Measurements from ENCODE around the gene ZC3H12A. TPM values are rescaled to one million over a fixed set of nuclear protein-coding genes. Genes with fewer than 3 reads are reported as not detected.

Gene ZC3H12A
- total RNA-seq, 1 donor from 2014 or later = 3.0 TPM

DNA sequence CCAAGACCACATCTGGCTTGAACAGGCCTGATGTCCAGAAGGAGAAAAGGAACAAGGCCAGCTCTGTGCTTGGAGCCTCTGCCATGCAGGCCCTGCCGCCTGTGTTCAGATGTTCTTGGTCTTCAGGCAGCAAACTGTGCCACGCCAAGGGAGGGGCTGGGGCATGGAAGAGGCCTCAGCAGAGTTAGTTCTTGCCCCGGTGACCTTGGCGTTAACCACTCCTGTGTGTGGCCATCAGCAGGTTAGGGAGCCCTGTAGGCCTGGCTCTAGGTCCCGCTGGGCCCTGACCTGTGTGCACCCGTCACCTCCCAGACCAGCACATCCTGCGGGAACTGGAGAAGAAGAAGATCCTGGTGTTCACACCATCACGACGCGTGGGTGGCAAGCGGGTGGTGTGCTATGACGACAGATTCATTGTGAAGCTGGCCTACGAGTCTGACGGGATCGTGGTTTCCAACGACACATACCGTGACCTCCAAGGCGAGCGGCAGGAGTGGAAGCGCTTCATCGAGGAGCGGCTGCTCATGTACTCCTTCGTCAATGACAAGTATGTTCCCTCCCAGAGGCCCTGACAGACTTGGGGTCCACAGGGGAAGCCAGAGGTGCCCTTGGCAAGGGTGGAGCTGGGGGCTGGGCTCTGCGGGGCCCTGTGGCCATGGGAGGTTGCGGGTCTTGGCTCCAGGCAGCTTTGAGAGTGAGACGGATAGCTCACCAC, 7.1 kb downstream of the ZC3H12A start:
- Mint-ChIP-seq H3K4me3 (ENCODE audit: low read depth) (no peak overlapping the region), H3K9me3 (ENCODE audit: low read depth) (no peaks in the 10 kb centered on the region), H3K27ac (peak overlapping the region; percentile 56), H3K4me1 (ENCODE audit: low read depth) (peaks cover 2% of the 10 kb centered on the region), H3K27me3 (no peaks in the 10 kb centered on the region), H3K36me3 (ENCODE audit: insufficient read depth) (peaks cover 6% of the 10 kb centered on the region)
- DNase-seq (ENCODE audit: low spot score, unreplicated experiment) = no peak
- TF ChIP-seq, protein P1, sequence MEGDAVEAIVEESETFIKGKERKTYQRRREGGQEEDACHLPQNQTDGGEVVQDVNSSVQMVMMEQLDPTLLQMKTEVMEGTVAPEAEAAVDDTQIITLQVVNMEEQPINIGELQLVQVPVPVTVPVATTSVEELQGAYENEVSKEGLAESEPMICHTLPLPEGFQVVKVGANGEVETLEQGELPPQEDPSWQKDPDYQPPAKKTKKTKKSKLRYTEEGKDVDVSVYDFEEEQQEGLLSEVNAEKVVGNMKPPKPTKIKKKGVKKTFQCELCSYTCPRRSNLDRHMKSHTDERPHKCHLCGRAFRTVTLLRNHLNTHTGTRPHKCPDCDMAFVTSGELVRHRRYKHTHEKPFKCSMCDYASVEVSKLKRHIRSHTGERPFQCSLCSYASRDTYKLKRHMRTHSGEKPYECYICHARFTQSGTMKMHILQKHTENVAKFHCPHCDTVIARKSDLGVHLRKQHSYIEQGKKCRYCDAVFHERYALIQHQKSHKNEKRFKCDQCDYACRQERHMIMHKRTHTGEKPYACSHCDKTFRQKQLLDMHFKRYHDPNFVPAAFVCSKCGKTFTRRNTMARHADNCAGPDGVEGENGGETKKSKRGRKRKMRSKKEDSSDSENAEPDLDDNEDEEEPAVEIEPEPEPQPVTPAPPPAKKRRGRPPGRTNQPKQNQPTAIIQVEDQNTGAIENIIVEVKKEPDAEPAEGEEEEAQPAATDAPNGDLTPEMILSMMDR (IDR thresholded peaks at IDR 0.05; ENCODE audit: unreplicated experiment) = no peak

DNA sequence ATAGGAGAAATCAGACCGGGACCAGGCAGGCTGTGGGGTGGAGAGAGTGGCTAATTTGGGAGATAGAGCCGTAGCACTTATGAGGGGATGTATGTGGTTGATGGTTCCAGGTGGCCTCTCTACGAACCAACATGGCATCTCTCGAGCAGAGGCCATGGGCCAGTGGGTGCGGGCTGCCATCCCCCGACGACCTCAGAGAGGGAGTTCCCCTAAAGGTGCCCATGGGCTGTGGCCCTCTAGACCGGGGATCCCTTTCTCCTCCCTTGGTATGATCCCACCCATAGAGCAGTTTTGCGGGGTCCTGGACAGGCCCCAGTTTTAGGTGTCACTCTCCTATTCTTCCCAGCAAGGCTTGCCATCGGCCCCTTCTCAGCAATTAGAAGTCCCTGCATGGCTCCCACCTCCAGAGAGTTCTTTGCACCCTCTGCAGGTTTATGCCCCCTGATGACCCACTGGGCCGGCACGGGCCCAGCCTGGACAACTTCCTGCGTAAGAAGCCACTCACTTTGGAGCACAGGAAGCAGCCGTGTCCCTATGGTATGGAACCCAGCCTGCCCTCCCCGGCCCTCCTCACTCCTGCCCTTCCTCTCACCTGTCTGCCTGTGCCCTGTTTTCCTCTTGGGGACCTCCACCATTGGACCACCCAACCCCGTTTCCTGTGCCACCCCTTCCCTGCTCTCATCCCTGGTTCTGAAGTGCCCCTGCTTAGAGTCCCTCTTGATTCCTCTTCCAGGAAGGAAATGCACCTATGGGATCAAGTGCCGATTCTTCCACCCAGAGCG, 7.8 kb downstream of the ZC3H12A start:
- H3K9me3 Mint-ChIP-seq (ENCODE audit: low read depth) = no peaks in the 10 kb centered on the region
- no peaks in the 10 kb centered on the region for H3K27me3 Mint-ChIP-seq
- no peak for DNase-seq (ENCODE audit: low spot score, unreplicated experiment)
- TF ChIP-seq, protein P1 (IDR thresholded peaks at IDR 0.05; ENCODE audit: unreplicated experiment) = no peak
- peak overlapping the region; percentile 56 for H3K27ac Mint-ChIP-seq
- H3K4me1 Mint-ChIP-seq (ENCODE audit: low read depth) = no peaks in the 10 kb centered on the region
- no peak overlapping the region for H3K4me3 Mint-ChIP-seq (ENCODE audit: low read depth)
- H3K36me3 Mint-ChIP-seq (ENCODE audit: insufficient read depth) = peaks cover 6% of the 10 kb centered on the region

DNA sequence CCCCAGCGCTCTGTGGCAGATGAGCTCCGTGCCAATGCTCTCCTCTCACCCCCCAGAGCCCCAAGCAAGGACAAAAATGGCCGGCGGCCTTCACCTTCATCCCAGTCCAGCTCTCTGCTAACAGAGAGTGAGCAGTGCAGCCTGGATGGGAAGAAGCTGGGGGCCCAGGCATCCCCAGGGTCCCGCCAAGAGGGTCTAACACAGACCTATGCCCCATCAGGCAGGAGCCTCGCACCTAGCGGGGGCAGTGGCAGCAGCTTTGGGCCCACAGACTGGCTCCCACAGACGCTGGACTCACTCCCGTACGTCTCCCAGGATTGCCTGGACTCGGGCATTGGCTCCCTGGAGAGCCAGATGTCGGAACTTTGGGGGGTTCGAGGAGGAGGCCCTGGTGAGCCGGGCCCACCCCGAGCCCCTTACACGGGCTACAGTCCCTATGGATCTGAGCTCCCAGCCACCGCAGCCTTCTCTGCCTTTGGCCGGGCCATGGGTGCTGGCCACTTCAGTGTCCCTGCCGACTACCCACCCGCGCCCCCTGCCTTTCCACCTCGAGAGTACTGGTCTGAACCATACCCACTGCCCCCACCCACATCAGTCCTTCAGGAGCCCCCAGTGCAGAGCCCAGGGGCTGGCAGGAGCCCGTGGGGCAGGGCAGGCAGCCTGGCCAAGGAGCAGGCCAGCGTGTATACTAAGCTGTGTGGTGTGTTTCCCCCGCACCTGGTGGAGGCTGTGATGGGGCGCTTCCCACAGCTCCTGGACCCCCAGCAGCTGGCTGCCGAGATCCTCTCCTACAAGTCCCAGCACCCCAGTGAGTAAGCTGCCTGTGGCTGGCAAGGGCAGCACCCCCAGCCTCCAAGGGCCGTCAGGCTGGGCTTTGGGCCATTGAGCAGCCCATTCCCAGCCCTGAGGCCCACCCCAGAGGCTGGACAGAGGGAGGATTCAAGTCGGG, 8.7 kb downstream of the ZC3H12A start:
- H3K36me3 Mint-ChIP-seq (ENCODE audit: insufficient read depth) = peaks cover 4% of the 10 kb centered on the region
- H3K4me3 Mint-ChIP-seq (ENCODE audit: low read depth) = no peak overlapping the region
- H3K9me3 Mint-ChIP-seq (ENCODE audit: low read depth) = no peaks in the 10 kb centered on the region
- H3K27ac Mint-ChIP-seq = no peak overlapping the region
- no peaks in the 10 kb centered on the region for H3K4me1 Mint-ChIP-seq (ENCODE audit: low read depth)
- H3K27me3 Mint-ChIP-seq = no peaks in the 10 kb centered on the region
- TF ChIP-seq, protein P1 (IDR thresholded peaks at IDR 0.05; ENCODE audit: unreplicated experiment) = no peak
- no peak for DNase-seq (ENCODE audit: low spot score, unreplicated experiment)

DNA sequence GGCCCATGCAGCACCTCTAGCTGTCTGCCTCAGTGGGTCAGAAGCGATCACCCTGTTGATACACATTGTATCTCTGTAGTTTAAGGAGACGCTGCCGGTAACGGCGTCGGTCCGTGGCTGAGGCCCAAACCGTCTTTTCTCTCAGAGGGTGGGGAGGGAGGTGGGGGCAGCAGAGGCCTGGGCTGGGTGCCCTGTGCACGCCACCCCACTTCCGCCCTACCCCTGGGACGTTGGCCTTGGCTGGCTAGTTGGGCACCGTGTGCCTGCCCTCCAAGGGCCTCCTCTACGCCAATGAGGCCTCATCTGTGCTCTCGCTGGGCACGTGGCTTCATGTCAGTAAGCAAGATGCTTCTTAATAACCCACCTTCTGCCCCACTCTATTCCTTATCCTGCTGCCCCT, 9.4 kb downstream of the ZC3H12A start:
- no peak overlapping the region for H3K4me3 Mint-ChIP-seq (ENCODE audit: low read depth)
- H3K27ac Mint-ChIP-seq = no peak overlapping the region
- DNase-seq (ENCODE audit: low spot score, unreplicated experiment) = no peak
- TF ChIP-seq, protein P1 (IDR thresholded peaks at IDR 0.05; ENCODE audit: unreplicated experiment) = no peak
- H3K27me3 Mint-ChIP-seq = no peaks in the 10 kb centered on the region
- peaks cover 4% of the 10 kb centered on the region for H3K36me3 Mint-ChIP-seq (ENCODE audit: insufficient read depth)
- no peaks in the 10 kb centered on the region for H3K9me3 Mint-ChIP-seq (ENCODE audit: low read depth)
- no peaks in the 10 kb centered on the region for H3K4me1 Mint-ChIP-seq (ENCODE audit: low read depth)
